SK-N-MC (cell line): ENCODE data around the gene KLHL1.

Experiments used
- EZH2 ChIP-seq: fragments of 200-600 bp; sonication (generic); IDR thresholded peaks from one replicate; pipeline ENCODE4 v1.6.1; 2017; ENCODE audit warnings: antibody characterized with exemption
- FOXP2 ChIP-seq: optimal IDR thresholded peaks from 2 replicates; pipeline ENCODE3; 2011; ENCODE audit warnings: mild to moderate bottlenecking, moderate library complexity; ENCODE audit not compliant: insufficient read depth; ENCODE audit errors: extremely low read length, control extremely low read depth
- POLR2AphosphoS5 ChIP-seq: IDR thresholded peaks from 2 replicates; pipeline ENCODE4 v1.6.1; 2012; ENCODE audit warnings: mild to moderate bottlenecking, low read depth, low read length, borderline replicate concordance

GRCh38 chr13:69657676-69658075 lies 450.6 kb downstream of the KLHL1 start:
- no peak for TF ChIP-seq EZH2
- TF ChIP-seq POLR2AphosphoS5 = no peak
- TF ChIP-seq FOXP2 = no peak
